Mammary epithelial cell (primary cell): ENCODE data around the gene MTMR2.

Source experiments
- CTCF ChIP-seq, 2 donors: IDR thresholded peaks in 1 of 2; conservative IDR thresholded peaks in 1 of 2; 2 replicates each; pipeline ENCODE4 v1.5.1; 2011 to 2012; ENCODE audit warnings: inconsistent platforms in 2 of 2, low read length in 2 of 2, mild to moderate bottlenecking in 2 of 2, control low read depth in 1 of 2, low read depth in 1 of 2; ENCODE audit not compliant: insufficient read depth in 1 of 2; ENCODE audit errors: extremely low read depth in 1 of 2
- EZH2 ChIP-seq: IDR thresholded peaks from 2 replicates; pipeline ENCODE4 v1.6.1; 2012; ENCODE audit warnings: low read length, inconsistent platforms, borderline replicate concordance

- no peak for TF ChIP-seq CTCF (conservative IDR thresholded peaks at IDR 0.05 in 1 of 2, IDR thresholded peaks at IDR 0.05 in 1 of 2; ENCODE audit: extremely low read depth in 1 of 2, insufficient read depth in 1 of 2, low read depth in 1 of 2, low read length in 2 of 2)
- no peak for TF ChIP-seq EZH2
Observed at GRCh38 chr11:95845167-95845566, 78.7 kb downstream of the MTMR2 start.
